DOHH2 (cell line): ENCODE results near the gene SYVN1.

ENCODE experiments used
- H3F3A ChIP-seq: fragments of 200-600 bp; sonication (generic), shearing (Covaris generic); 2 replicates; pipeline ENCODE4 v1.6.0; 2016; ENCODE audit warnings: antibody characterized with exemption, mild to moderate bottlenecking; ENCODE audit not compliant: control insufficient read depth, insufficient read depth
- H3K27ac ChIP-seq: fragments of 200-600 bp; sonication (generic); 2 replicates; pipeline ENCODE4 v1.5.1; 2014; ENCODE audit warnings: low read depth, mild to moderate bottlenecking, low read length, moderate library complexity
- H3K27me3 ChIP-seq: fragments of 200-600 bp; sonication (generic); 2 replicates; pipeline ENCODE4 v1.6.1; 2014; ENCODE audit warnings: mild to moderate bottlenecking, low read length, mixed read lengths; ENCODE audit not compliant: control insufficient read depth
- H3K36me3 ChIP-seq: fragments of 200-600 bp; sonication (generic); 2 replicates; pipeline ENCODE4 v1.6.1; 2014; ENCODE audit warnings: mild to moderate bottlenecking, low read length, moderate library complexity, mixed read lengths; ENCODE audit not compliant: control insufficient read depth
- H3K4me1 ChIP-seq: fragments of 200-600 bp; sonication (generic); 2 replicates; pipeline ENCODE4 v1.6.1; 2014; ENCODE audit warnings: mild to moderate bottlenecking, low read length, mixed read lengths; ENCODE audit not compliant: control insufficient read depth
- H3K4me2 ChIP-seq: fragments of 200-600 bp; sonication (generic); 2 replicates; pipeline ENCODE4 v1.6.0; 2014; ENCODE audit warnings: mild to moderate bottlenecking, low read length, moderate library complexity
- H3K4me3 ChIP-seq: fragments of 200-600 bp; sonication (generic); 2 replicates; pipeline ENCODE4 v1.5.1; 2014; ENCODE audit warnings: mild to moderate bottlenecking, low read length, mixed read lengths
- H3K79me2 ChIP-seq: fragments of 200-600 bp; sonication (generic); 2 replicates; pipeline ENCODE4 v1.6.1; 2014; ENCODE audit warnings: mild to moderate bottlenecking, low read length, mixed read lengths; ENCODE audit not compliant: control insufficient read depth
- H3K9me2 ChIP-seq: fragments of 200-600 bp; sonication (generic); replicated peaks from 2 replicates; pipeline ENCODE4 v1.6.1; 2014; ENCODE audit warnings: mild to moderate bottlenecking, low read length, mixed read lengths; ENCODE audit not compliant: control insufficient read depth
- H3K9me3 ChIP-seq: fragments of 200-600 bp; sonication (generic); 2 replicates; pipeline ENCODE4 v1.6.1; 2014; ENCODE audit warnings: antibody characterized with exemption, low read length, mixed read lengths; ENCODE audit not compliant: control insufficient read depth, insufficient read depth
- H4K20me1 ChIP-seq: fragments of 200-600 bp; sonication (generic); 2 replicates; pipeline ENCODE4 v1.6.0; 2014; ENCODE audit warnings: low read depth, mild to moderate bottlenecking, antibody characterized with exemption, low read length, moderate library complexity; ENCODE audit not compliant: control insufficient read depth, insufficient read depth
- EZH2phosphoT487 ChIP-seq: fragments of 200-600 bp; sonication (generic); IDR thresholded peaks from 2 replicates; pipeline ENCODE4 v1.6.1; 2017; ENCODE audit warnings: borderline replicate concordance, mild to moderate bottlenecking, antibody characterized with exemption, low read length, moderate library complexity, mixed read lengths
- TF ChIP-seq, protein P1 (sequence below): fragments of 200-600 bp; sonication (generic); IDR thresholded peaks from one replicate; pipeline ENCODE4 v1.5.1; 2014; ENCODE audit warnings: antibody characterized with exemption, mild to moderate bottlenecking, low read depth, low read length; ENCODE audit not compliant: poor library complexity, severe bottlenecking

The SYVN1 gene

DNA sequence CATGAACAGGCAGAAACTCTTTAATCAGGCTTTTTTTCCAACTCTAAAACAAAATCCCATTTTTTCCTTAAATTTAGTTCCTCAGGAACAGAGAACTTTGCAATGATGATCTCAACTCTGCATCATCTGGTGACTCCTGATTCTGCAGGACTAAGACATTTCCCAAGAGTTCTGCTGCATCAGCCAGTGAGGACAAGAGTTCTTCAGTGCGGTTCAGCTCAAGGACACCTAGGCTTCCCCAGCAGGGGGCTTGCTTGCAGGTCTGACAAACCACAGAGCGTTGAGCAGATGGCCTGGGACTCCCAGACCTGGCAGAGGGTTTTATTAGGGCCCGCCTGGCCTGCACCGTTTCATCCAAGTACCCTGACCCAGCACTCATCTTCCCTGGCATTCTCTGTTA lies 56.9 kb downstream of the SYVN1 start:
- Histone ChIP-seq H3K79me2 (peaks cover 58% of the 10 kb centered on the region), H3K36me3 (peaks cover 69% of the 10 kb centered on the region), H3K27ac (no peak overlapping the region)

More for the DNA sequence above, 56.9 kb downstream of the SYVN1 start:
- Histone ChIP-seq H3K4me3 (no peak overlapping the region), H3F3A (no peaks in the 10 kb centered on the region), H4K20me1 (no peaks in the 10 kb centered on the region), H3K27me3 (no peaks in the 10 kb centered on the region), H3K4me1 (peaks cover 46% of the 10 kb centered on the region), H3K4me2 (no peak overlapping the region), H3K9me3 (no peaks in the 10 kb centered on the region), H3K9me2 (no peaks in the 10 kb centered on the region)
- TF ChIP-seq, protein P1, sequence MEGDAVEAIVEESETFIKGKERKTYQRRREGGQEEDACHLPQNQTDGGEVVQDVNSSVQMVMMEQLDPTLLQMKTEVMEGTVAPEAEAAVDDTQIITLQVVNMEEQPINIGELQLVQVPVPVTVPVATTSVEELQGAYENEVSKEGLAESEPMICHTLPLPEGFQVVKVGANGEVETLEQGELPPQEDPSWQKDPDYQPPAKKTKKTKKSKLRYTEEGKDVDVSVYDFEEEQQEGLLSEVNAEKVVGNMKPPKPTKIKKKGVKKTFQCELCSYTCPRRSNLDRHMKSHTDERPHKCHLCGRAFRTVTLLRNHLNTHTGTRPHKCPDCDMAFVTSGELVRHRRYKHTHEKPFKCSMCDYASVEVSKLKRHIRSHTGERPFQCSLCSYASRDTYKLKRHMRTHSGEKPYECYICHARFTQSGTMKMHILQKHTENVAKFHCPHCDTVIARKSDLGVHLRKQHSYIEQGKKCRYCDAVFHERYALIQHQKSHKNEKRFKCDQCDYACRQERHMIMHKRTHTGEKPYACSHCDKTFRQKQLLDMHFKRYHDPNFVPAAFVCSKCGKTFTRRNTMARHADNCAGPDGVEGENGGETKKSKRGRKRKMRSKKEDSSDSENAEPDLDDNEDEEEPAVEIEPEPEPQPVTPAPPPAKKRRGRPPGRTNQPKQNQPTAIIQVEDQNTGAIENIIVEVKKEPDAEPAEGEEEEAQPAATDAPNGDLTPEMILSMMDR: no peak
- no peak for TF ChIP-seq EZH2phosphoT487
